ENCODE measurements around the gene KNL1. TPM values are rescaled to one million over a fixed set of nuclear protein-coding genes. Genes with fewer than 3 reads are reported as not detected.

KNL1 gene
- total RNA-seq, 1 donor from 2014 or later: 9.5 TPM

- Mint-ChIP-seq H3K36me3 (ENCODE audit: low read depth, unreplicated experiment) (no peaks in the 10 kb centered on the region), H3K4me3 (ENCODE audit: unreplicated experiment) (no peak overlapping the region), H3K27ac (ENCODE audit: unreplicated experiment) (no peak overlapping the region), H3K9me3 (ENCODE audit: unreplicated experiment) (no peaks in the 10 kb centered on the region), H3K27me3 (ENCODE audit: unreplicated experiment) (no peaks in the 10 kb centered on the region), H3K4me1 (ENCODE audit: unreplicated experiment) (no peaks in the 10 kb centered on the region)
- TF ChIP-seq CTCF (IDR thresholded peaks at IDR 0.05; ENCODE audit: unreplicated experiment): no peak
- no peak for DNase-seq (ENCODE audit: low spot score)
Measured at GRCh38 chr15:40603935-40604334, 9.9 kb downstream of the KNL1 start.

GRCh38 chr15:40613080-40613479, 19.0 kb downstream of the KNL1 start:
- Mint-ChIP-seq H3K4me1 (ENCODE audit: unreplicated experiment) (no peaks in the 10 kb centered on the region), H3K27me3 (ENCODE audit: unreplicated experiment) (no peaks in the 10 kb centered on the region), H3K27ac (ENCODE audit: unreplicated experiment) (no peak overlapping the region), H3K4me3 (ENCODE audit: unreplicated experiment) (no peak overlapping the region), H3K36me3 (ENCODE audit: low read depth, unreplicated experiment) (no peaks in the 10 kb centered on the region), H3K9me3 (ENCODE audit: unreplicated experiment) (no peaks in the 10 kb centered on the region)
- no peak for TF ChIP-seq CTCF (IDR thresholded peaks at IDR 0.05; ENCODE audit: unreplicated experiment)
- no peak for DNase-seq (ENCODE audit: low spot score)

- TF ChIP-seq CTCF (IDR thresholded peaks at IDR 0.05; ENCODE audit: unreplicated experiment): no peak
- no peaks in the 10 kb centered on the region for H3K9me3 Mint-ChIP-seq (ENCODE audit: unreplicated experiment)
- no peak overlapping the region for H3K4me3 Mint-ChIP-seq (ENCODE audit: unreplicated experiment)
- H3K36me3 Mint-ChIP-seq (ENCODE audit: low read depth, unreplicated experiment): no peaks in the 10 kb centered on the region
- H3K4me1 Mint-ChIP-seq (ENCODE audit: unreplicated experiment): no peaks in the 10 kb centered on the region
- H3K27ac Mint-ChIP-seq (ENCODE audit: unreplicated experiment): no peak overlapping the region
- H3K27me3 Mint-ChIP-seq (ENCODE audit: unreplicated experiment): peaks cover 1% of the 10 kb centered on the region
- DNase-seq (ENCODE audit: low spot score): no peak
Measured at GRCh38 chr15:40618023-40618422, 24.0 kb downstream of the KNL1 start.

- peaks cover 2% of the 10 kb centered on the region for H3K4me1 Mint-ChIP-seq (ENCODE audit: unreplicated experiment)
- no peak for DNase-seq (ENCODE audit: low spot score)
- no peak for TF ChIP-seq CTCF (IDR thresholded peaks at IDR 0.05; ENCODE audit: unreplicated experiment)
- peaks cover 1% of the 10 kb centered on the region for H3K27me3 Mint-ChIP-seq (ENCODE audit: unreplicated experiment)
- no peak overlapping the region for H3K27ac Mint-ChIP-seq (ENCODE audit: unreplicated experiment)
- H3K9me3 Mint-ChIP-seq (ENCODE audit: unreplicated experiment): no peaks in the 10 kb centered on the region
- H3K4me3 Mint-ChIP-seq (ENCODE audit: unreplicated experiment): no peak overlapping the region
- H3K36me3 Mint-ChIP-seq (ENCODE audit: low read depth, unreplicated experiment): no peaks in the 10 kb centered on the region
Measured at GRCh38 chr15:40618906-40619305, 24.9 kb downstream of the KNL1 start.

DNA sequence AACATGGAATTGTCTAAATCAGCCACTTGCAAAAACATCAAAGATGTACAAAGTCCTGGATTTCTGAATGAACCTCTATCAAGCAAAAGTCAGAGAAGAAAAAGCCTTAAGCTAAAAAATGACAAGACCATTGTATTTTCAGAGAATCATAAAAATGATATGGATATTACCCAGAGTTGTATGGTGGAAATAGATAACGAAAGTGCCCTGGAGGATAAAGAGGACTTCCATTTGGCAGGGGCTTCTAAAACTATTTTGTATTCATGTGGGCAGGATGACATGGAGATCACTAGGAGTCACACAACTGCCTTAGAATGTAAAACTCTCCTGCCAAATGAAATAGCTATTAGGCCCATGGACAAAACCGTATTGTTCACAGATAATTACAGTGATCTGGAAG, 29.3 kb downstream of the KNL1 start:
- no peak for DNase-seq (ENCODE audit: low spot score)
- no peak for TF ChIP-seq CTCF (IDR thresholded peaks at IDR 0.05; ENCODE audit: unreplicated experiment)
- no peaks in the 10 kb centered on the region for H3K36me3 Mint-ChIP-seq (ENCODE audit: low read depth, unreplicated experiment)
- H3K4me1 Mint-ChIP-seq (ENCODE audit: unreplicated experiment): peaks cover 5% of the 10 kb centered on the region
- H3K9me3 Mint-ChIP-seq (ENCODE audit: unreplicated experiment): no peaks in the 10 kb centered on the region
- H3K4me3 Mint-ChIP-seq (ENCODE audit: unreplicated experiment): no peak overlapping the region
- peaks cover 1% of the 10 kb centered on the region for H3K27me3 Mint-ChIP-seq (ENCODE audit: unreplicated experiment)
- no peak overlapping the region for H3K27ac Mint-ChIP-seq (ENCODE audit: unreplicated experiment)
